Astrocyte (in vitro differentiated cells and primary cell): ENCODE measurements around the gene NGFR.

ENCODE experiments used
- EZH2 ChIP-seq: IDR thresholded peaks from 2 replicates; pipeline ENCODE4 v1.6.1; 2012; ENCODE audit warnings: mild to moderate bottlenecking, low read length, inconsistent platforms; ENCODE audit not compliant: insufficient read depth
- TF ChIP-seq, protein P1 (sequence below): IDR thresholded peaks from 2 replicates; pipeline ENCODE4 v1.5.1; 2011; ENCODE audit warnings: low read depth, mild to moderate bottlenecking, inconsistent platforms, low read length, moderate library complexity; ENCODE audit not compliant: insufficient read depth

DNA sequence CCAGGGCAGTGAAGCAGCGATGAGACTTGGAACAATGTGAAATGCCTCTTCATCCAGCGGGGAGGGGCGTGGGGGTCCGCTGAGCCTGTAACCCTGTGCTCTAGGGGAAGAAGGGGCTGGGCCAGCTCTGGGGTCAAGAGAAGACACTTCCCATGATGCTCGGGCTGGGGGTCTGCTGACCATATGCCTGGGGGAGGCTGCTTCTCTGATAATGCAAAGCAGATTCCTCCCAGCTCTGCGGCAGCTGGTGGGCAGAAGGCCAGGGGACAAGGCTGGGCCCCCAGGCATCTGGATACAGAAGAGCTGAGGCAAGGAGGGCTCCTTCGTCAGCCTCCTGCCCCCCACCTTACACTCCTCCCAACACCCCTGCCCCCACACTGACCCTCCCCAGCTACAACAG lies 24.7 kb downstream of the NGFR start:
- TF ChIP-seq, protein P1, sequence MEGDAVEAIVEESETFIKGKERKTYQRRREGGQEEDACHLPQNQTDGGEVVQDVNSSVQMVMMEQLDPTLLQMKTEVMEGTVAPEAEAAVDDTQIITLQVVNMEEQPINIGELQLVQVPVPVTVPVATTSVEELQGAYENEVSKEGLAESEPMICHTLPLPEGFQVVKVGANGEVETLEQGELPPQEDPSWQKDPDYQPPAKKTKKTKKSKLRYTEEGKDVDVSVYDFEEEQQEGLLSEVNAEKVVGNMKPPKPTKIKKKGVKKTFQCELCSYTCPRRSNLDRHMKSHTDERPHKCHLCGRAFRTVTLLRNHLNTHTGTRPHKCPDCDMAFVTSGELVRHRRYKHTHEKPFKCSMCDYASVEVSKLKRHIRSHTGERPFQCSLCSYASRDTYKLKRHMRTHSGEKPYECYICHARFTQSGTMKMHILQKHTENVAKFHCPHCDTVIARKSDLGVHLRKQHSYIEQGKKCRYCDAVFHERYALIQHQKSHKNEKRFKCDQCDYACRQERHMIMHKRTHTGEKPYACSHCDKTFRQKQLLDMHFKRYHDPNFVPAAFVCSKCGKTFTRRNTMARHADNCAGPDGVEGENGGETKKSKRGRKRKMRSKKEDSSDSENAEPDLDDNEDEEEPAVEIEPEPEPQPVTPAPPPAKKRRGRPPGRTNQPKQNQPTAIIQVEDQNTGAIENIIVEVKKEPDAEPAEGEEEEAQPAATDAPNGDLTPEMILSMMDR, result no peak
- no peak for TF ChIP-seq EZH2
